GM11168 (cell line): ENCODE results near the gene SGK2.

Experiments used
- in situ Hi-C: fragments of 300-500 bp; cut with MboI; formaldehyde crosslinking; loops from one replicate; pipeline ENCODE4 v1.12.0; 2022; ENCODE audit warnings: low sequenced_read_pairs; ENCODE audit not compliant: unreplicated experiment

Gene SGK2

DNA sequence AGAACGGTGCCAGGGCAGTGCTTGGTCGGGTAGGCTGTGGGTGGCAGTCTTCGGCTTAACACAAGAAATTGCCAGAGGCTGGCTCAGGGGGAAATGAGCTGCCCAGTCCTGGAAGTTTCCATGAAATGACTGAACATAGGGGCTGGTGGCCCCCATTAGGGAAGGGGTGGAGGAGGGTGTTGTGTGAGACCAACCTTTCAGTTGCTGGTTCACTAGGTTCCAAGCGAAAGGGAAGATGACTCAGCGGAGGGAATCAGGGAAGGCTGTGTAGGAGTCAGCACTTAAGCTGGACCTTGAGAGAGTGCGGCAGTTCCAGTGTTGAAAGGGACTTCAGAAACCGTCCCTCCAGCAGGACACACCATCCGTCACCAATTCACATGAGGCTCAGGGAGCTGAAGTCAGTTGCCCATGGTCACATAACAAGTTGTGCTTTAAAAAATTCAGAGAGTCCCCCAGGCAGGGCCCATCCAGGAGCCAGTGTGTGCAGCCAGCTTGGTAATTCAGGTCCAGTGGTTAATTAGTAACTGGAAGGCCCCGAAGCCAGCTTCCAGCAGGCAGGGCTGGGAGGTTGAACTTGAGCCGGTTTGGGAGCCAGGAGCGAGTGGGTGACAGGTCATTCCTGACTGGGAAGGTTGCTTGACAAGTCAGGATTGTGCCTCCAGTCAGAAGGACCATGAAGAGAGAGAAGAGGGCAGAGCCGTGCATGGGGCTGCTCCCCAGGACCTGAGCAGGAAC lies at the start of gene SGK2:
TSS of gene SGK2 (plus strand) at position 616 of the 735 bp plus-strand sequence. CDS start 7,469 bp downstream, outside the sequence.
- in situ Hi-C loops = no loop called here

DNA sequence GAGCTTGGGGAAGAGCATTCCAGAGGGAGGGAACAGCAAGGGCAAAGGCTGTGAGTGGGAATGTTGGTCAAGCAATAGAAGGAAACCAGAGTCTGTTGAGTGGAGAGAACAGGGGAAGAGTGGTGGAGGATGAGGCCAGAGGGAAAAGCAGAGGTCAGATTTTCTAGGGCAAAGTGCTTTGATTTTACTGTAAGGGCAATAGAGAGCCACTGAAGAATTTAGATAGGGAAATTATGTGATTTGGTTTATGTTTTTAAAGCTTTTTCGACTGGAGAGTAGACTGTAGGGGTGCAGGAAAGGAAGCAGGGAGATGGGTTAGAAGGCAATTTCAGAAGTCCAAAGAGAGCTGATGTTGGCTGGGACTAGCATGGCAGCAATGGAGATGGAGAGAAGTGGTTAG lies 46.9 kb upstream of the SGK2 start:
- in situ Hi-C loops = no loop called here

DNA sequence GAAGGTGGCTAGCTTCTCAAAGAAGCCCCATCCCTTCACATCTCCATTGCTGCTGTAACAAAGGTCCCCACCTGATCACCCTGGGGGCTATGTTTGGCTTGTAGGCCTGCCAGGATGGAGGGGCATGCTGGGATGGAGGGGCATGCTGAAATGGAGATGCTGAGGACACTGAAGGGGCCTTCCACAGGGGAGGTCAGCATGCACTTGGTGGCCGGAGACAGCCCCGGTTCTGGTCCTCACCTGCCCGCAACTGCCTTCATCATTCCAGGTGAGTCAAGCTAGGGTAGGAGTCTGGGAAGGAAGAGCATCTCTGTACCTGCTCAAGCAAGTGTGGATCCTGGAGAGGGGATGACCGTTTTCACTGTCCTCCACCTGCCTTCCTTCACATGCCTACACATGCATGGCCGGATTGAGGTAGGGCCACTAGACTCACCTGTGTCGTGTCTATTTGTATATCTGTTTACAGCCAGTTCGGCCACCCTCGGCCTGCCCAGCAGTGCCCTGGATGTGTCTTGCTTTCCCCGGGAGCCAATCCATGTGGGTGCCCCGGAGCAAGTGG lies 45.4 kb upstream of the SGK2 start:
- in situ Hi-C loops = no loop called here

DNA sequence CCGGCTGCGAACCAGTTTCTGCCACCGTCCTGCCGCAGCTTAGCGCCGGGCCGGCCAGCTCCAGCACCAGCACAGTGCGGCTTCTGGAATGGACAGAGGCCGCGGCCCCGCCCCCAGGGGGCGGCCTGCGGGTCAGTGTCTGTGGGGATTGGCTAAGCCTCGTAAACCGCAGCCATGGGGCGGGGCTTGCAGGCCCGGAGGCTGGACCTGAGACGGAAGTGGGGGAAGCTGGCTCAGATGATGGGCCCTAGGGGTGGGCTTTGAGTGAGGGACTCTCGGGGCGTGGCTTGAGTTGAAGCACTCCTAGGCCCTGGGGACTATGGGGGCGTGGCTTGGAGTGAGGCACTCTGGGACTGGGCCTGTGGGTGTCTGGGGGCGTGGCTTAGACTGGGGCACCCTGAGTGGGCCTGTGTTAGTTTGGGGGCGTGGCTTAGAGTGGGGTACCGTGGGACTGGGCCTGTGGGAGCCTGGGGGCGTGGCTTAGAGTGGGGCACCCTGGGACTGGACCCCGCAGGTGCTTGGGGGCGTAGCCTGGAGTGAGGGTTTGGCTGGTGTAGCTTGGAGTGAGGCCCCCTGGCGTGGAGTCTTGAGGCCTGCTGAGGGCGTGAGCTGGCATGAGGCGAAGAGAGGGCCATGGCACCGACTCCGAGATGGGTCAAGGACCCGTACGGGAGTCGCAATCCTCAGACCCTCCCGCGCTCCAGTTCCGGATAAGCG lies 44.7 kb upstream of the SGK2 start:
- in situ Hi-C loops = no loop called here

DNA sequence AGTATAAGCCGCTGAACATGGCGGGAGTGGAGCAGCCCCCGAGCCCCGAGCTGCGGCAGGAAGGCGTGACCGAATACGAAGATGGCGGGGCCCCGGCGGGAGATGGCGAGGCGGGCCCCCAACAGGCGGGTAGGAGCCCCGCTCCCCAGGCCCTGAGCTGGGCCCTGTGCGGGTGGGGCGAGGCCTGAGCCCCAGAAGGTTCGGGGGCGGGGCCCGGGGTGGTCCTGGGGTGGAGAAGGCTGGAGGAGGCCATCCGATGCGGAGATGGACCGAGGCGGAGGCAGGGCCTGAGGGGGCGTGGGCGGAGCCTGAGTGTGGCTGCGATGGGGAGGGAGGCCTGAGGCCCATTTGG lies 44.2 kb upstream of the SGK2 start:
- in situ Hi-C loops = no loop called here

DNA sequence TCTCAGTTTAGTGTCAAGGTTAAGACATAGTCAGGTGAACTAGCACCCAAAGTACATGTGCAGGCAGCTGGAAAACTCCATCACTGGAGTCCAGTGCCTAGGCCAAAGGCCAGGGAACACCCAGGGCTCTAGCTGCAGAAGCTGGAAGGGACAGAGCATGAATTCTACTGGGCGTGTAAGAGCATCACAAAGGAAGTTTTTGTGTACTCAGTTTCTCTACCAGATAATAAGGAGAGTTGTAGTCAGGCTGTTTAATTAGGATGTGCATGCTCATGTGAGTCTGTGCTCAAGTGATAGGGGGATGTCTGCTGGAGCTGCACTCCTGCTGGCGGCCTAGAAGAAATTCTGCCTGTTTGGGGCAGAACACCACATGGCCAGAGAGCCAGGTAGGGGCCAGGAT lies 43.2 kb upstream of the SGK2 start:
- in situ Hi-C loops = no loop called here

DNA sequence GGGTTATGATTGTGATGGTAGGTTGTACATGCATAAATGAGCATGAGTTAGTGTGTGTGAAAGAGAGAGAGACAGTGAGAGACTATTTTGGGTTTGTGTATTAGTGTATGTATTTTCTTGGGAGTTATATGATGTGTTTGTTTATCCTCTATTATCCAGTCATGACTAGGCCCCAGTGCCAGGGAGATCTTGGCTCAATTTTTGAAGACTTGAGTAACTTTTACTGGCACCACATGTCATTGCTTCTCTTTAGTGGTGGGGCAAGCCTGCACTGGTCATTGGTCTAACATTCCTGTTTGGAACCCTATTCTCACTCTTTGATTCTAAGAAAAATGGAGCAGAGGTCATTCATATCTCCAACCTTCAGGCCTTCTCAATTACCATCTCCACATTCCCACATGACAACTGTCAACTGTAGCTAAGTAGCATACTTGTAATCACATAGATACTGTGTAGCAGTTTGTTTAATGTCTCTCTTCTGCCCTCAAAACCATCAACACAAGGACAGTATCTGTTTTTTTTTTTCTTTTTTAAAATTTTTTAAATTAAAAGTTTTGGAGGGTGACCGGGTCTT lies 42.5 kb upstream of the SGK2 start:
- in situ Hi-C loops = no loop called here

DNA sequence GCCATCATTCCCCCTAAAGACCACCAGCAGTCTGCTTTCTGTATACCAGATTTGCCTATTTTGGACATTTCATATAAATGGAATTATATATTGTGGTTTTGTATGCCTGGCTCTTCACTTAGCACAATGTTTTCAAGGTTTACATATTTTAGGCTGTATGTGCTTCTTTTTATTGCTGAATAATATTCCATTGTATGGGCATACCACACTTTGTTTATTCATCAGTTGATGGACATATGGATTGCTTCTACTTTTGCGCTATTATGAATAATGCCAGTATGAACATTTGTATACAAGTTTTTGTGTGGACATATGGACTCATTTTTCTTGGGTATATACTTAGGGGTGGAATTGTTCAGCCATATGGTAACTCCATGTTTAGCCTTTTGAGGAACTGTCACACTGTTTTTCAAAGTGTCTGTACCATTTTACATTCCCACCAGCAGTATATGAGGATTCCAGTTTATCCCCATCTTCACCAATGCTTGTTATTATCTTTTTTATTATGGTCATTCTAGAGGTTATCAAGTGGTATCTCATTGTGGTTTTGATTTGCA lies 38.7 kb upstream of the SGK2 start:
- in situ Hi-C loops = no loop called here

DNA sequence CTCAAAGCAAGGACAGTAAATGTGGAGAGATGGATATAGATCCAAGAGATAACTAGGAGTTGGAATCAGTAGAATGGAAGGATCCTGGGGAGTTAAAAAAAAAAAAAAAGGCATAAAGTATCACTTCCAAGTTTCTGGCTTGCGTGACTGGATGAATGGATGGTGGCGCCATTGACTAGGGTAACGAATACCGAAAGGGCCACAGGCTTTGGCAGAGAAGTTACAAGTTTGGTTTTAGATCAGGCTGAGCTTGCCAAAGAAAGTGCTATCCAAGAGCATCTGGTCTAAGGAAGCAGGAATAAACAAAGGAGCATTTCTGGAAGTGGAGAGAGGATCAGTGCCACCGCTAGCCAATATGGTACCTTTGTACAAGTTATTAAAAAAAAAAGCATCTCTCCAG lies 33.8 kb upstream of the SGK2 start:
- in situ Hi-C loops = loop anchor here (25.0 kb wide), 1 partner anchor 562 kb away; no protein-coding TSS in a partner anchor

DNA sequence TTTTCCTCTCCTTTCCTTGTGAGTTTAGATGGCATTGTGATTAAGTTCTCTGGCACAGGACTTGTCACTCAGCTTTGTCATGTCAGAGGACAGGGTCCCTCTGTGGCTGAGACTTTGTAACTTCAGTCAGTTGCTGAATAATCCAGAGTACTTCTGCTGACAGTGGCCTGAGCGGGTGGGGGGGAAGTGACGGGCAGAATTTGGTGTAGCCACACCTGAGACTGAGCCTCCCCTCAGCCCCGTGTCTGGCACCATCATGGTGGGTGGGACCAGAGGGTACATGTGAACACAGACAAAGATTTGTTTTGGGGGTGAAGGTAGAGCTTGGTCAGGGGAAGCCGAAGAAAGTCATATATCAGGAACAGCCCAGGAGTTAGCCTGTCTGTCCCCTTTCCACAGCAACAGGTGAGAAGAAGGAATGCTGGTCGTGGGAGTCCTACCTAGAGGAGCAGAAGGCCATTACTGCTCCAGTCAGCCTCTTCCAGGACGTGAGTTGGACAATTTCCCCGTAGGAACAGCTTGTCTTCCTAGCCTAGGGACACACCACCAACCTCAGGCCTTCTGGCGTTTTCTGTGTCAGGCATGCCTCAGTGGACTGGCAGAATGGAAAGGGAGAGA lies 30.5 kb upstream of the SGK2 start:
- in situ Hi-C loops = loop anchor here (25.0 kb wide), 1 partner anchor 559 kb away; no protein-coding TSS in a partner anchor

DNA sequence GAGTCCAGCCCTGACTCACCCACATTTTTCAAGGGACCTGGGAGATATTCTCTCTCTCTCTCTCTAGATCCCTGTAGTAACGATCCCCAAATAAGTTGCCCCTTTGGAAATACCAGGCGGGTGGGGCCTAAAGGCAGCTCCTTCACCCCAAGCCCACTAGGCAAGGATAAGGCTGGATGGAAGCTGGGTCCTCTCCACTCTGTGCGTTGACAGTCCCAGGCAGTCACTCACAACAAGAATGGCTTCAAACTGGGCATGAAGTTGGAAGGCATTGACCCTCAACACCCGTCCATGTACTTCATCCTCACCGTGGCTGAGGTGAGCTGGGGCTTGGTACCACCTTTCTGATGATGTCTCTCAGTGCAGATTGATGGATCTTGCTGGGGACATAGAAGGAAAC lies 29.8 kb upstream of the SGK2 start:
- in situ Hi-C loops = loop anchor here (25.0 kb wide), 1 partner anchor 558 kb away; no protein-coding TSS in a partner anchor

DNA sequence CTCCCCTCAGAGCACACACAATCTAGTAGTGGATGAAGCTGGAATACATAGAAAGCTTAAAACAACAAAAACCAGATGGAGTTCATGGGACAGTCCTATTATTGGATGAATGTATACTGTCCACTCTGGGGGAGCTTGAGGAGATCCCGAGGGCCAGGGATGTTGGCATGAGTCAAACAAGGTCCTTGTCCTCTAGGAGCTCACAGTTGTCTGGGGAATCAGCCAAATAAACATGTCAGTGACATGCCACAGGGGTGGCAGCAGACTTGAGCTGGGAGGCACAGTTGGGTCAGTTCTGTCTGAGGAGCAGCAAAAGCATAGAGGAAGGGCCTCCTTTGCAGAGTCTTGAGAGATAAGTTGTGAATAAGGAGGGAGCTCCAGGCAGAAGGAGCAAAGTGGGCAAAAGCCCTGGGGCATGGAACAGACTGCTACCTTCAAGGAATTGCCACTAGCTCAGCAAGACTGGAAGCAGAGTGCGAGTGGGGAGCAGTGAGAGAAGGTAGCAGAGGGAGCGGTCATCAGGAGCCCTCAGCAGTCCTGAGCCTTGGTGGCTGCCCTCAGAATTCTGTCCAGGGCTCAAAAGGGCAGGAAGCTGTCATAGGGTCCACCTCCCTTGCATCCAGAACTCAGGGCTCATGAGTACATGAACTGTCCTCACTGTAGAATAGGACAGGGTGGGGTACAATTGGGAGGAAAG lies 29.2 kb upstream of the SGK2 start:
- in situ Hi-C loops = loop anchor here (25.0 kb wide), 1 partner anchor 558 kb away; no protein-coding TSS in a partner anchor

DNA sequence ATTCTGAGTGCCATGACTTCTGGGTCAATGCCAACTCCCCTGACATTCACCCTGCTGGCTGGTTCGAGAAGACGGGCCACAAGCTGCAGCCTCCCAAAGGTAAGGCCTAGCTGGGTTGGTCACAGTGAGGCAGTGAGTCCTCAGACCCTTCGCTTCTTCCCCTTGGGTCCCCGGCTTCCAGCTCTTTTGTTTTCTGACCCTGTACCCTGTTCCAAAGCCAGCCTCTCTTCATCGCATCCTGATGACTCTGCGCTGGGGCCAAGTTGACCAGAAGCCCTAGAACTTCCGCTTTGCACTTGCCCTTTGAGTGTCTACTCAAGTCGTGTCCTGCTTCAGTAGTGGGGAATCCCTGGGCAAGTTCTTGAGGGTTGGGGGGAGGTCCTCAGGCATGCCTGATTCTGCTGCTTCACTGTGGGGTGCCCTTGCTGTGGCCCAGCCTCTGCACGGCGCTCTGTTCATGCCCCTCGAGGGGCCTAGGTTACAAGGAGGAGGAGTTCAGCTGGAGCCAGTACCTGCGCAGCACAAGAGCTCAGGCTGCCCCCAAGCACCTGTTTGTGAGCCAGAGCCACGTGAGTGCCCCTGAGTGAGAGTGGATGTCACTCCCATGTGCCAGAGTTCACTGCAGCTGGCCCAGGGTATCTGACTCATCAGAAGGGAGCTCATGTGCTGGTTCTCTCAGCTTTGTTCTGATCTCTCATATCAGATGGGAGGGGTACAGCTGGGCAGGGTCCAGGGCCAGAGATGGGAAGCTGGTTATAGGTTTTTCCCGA lies 28.3 kb upstream of the SGK2 start:
- in situ Hi-C loops = loop anchor here (25.0 kb wide), 1 partner anchor 557 kb away; no protein-coding TSS in a partner anchor

DNA sequence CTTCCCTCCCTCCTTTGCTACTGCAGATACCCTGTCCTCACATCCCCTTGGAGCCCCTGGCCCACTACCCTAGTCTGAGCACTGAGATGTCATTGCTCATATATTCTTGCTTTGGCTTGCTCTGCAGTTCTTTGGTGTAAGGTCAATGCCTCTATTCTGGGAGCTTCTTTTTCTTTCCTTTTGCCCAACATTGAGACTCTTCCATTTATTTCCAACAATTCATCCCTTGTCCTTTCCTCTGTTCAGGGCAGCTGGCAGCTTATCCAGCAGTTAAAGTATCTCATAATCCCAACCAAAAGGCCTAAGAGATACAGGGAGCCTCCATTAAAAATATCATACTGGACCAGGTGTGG lies 27.8 kb upstream of the SGK2 start:
- in situ Hi-C loops = loop anchor here (25.0 kb wide), 1 partner anchor 556 kb away; no protein-coding TSS in a partner anchor

DNA sequence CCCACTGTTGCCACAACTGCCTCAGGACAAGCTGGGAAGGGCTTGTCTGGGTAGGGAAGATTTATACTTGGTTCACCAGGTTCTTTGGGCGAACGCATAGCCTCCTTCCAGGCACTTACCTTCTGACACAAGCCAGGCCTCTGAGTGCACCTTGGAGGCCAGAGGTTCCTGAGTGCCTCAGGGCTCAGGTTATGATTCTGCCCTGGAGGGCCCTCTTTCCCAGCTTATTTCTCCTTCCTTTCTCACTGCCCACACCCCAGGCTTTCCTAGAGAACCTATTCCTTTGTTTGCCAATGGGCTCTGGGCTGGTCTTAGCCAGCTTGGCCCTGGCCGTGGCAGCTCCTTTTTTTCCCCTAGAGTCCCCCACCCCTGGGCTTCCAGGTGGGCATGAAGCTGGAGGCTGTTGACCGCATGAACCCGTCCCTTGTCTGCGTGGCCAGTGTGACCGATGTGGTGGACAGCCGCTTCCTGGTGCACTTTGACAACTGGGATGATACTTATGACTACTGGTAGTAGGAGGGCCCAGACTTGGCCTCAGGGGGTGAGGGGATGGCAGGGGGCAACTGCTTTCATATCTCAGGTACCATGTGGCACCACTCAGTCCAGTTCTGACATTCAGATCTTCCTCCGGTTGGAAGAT lies 26.3 kb upstream of the SGK2 start:
- in situ Hi-C loops = loop anchor here (25.0 kb wide), 1 partner anchor 555 kb away; no protein-coding TSS in a partner anchor

DNA sequence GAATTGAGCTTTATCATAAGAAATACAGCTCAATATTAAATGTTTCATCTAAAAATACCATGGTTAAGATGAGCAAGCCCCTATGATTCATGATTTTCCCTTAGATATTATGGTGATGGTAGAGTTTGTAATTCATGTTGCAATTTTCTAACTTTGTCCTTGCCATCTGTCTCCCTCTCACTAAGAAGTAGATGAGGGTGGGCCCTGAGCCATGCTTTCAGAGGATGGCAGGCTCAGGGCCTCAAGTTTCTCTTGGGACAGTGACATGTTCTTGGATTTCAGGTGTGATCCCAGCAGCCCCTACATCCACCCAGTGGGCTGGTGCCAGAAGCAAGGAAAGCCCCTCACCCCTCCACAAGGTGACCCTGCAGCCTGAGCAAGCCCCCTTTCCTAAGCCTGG lies 25.8 kb upstream of the SGK2 start:
- in situ Hi-C loops = loop anchor here (25.0 kb wide), 1 partner anchor 554 kb away; no protein-coding TSS in a partner anchor

DNA sequence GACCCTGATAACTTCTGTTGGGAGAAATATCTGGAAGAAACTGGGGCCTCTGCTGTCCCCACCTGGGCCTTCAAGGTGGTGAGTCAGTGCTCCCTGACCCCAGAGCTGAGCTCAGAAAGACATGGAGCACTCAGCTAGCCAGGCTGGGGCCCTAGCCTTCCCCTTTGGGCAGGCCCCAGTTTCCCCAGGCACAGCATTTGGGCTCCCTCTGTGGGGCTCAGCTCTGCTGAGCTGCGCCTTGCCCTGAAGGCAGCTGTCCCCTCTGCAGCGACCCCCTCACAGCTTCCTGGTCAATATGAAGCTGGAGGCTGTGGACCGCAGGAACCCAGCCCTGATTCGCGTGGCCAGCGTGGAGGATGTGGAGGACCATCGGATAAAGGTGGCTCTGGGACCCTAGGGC lies 24.8 kb upstream of the SGK2 start:
- in situ Hi-C loops = loop anchor here (25.0 kb wide), 1 partner anchor 553 kb away; no protein-coding TSS in a partner anchor

DNA sequence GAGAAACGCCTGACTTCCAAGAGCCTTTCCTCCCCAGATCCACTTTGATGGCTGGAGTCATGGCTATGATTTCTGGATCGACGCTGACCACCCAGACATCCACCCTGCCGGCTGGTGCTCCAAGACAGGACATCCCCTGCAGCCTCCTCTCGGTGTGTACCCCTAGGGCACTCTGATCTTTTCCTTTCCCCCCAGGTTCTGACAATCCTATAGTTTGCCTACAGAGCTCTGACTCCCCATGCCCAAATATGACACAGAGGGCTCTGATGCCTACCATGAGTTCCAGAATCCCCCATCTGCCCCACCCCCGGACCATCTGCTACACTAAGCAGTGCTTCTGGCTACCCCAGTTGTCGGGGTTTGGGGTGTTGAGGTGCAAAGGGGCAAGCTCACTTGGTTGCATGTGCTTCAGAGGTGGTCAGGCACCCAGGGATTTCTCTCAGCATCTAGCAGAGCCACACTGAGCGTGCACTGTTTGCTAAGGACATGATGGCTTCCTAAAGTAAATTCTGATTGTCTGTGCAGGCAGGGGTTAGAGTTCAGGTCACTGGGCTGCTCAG lies 24.0 kb upstream of the SGK2 start:
- in situ Hi-C loops = loop anchor here (5.0 to 25.0 kb wide), 2 partner anchors 157 to 552 kb away; no protein-coding TSS in a partner anchor
